Osteocyte (in vitro differentiated cells): ENCODE measurements around the gene NKX6-2. TPM values are rescaled to one million over a fixed set of nuclear protein-coding genes. Genes with fewer than 3 reads are reported as not detected.

ENCODE experiments used
- DNase-seq: peaks from one replicate; pipeline ENCODE4 v3.0.0; 2021; ENCODE audit warnings: mixed read lengths; ENCODE audit not compliant: unreplicated experiment; ENCODE audit errors: extremely low spot score
- H3K27ac Mint-ChIP-seq: one replicate; pipeline ENCODE4 v1.8.0; 2021; ENCODE audit warnings: mild to moderate bottlenecking, mixed read lengths; ENCODE audit not compliant: unreplicated experiment
- H3K27me3 Mint-ChIP-seq: one replicate; pipeline ENCODE4 v1.8.0; 2021; ENCODE audit warnings: mixed read lengths; ENCODE audit not compliant: unreplicated experiment
- H3K36me3 Mint-ChIP-seq: one replicate; pipeline ENCODE4 v1.8.0; 2021; ENCODE audit warnings: mixed read lengths; ENCODE audit not compliant: unreplicated experiment
- H3K4me1 Mint-ChIP-seq: one replicate; pipeline ENCODE4 v1.8.0; 2021; ENCODE audit warnings: mixed read lengths; ENCODE audit not compliant: unreplicated experiment
- H3K4me3 Mint-ChIP-seq: one replicate; pipeline ENCODE4 v1.8.0; 2021; ENCODE audit warnings: mild to moderate bottlenecking, moderate library complexity, mixed read lengths; ENCODE audit not compliant: unreplicated experiment
- H3K9me3 Mint-ChIP-seq: one replicate; pipeline ENCODE4 v1.8.0; 2021; ENCODE audit warnings: mixed read lengths; ENCODE audit not compliant: unreplicated experiment
- total RNA-seq: library from RNA; stranded (reverse); gene quantifications from 2 replicates; pipeline ENCODE4 v1.2.1, GENCODE V29; 2021
- TF ChIP-seq, protein P1 (sequence below): fragments of 200-600 bp; sonication (generic); IDR thresholded peaks from 2 replicates; pipeline ENCODE4 v1.5.0; 2021; ENCODE audit warnings: antibody characterized with exemption, mild to moderate bottlenecking, moderate library complexity

NKX6-2 gene
- total RNA-seq, 1 donor from 2014 or later = not detected

DNA sequence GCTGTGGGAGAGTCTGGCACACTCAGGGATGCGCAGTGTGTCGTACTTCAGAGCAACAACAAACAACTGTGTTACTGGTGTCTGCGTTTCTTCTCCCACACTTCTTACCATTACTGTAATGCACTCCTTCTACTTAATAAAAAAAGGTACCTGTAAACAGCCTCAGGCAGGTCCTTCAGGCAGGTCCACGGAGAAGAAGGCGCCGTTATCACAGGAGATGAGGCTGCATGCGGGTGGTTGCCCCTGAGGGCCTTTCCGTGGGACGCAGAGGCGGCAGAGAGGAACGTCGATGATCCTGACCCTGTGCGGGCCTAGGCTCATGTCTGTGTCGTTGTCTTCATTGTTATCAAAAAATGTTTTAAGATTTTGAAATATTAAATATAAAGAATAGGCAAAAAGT lies 29.4 kb downstream of the NKX6-2 start:
- H3K4me1 Mint-ChIP-seq = no peaks in the 10 kb centered on the region
- DNase-seq = no peak
- peaks cover 18% of the 10 kb centered on the region for H3K36me3 Mint-ChIP-seq
- no peak overlapping the region for H3K4me3 Mint-ChIP-seq
- no peak overlapping the region for H3K27ac Mint-ChIP-seq
- TF ChIP-seq, protein P1, sequence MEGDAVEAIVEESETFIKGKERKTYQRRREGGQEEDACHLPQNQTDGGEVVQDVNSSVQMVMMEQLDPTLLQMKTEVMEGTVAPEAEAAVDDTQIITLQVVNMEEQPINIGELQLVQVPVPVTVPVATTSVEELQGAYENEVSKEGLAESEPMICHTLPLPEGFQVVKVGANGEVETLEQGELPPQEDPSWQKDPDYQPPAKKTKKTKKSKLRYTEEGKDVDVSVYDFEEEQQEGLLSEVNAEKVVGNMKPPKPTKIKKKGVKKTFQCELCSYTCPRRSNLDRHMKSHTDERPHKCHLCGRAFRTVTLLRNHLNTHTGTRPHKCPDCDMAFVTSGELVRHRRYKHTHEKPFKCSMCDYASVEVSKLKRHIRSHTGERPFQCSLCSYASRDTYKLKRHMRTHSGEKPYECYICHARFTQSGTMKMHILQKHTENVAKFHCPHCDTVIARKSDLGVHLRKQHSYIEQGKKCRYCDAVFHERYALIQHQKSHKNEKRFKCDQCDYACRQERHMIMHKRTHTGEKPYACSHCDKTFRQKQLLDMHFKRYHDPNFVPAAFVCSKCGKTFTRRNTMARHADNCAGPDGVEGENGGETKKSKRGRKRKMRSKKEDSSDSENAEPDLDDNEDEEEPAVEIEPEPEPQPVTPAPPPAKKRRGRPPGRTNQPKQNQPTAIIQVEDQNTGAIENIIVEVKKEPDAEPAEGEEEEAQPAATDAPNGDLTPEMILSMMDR = no peak
- peaks cover 5% of the 10 kb centered on the region for H3K9me3 Mint-ChIP-seq
- H3K27me3 Mint-ChIP-seq = no peaks in the 10 kb centered on the region

DNA sequence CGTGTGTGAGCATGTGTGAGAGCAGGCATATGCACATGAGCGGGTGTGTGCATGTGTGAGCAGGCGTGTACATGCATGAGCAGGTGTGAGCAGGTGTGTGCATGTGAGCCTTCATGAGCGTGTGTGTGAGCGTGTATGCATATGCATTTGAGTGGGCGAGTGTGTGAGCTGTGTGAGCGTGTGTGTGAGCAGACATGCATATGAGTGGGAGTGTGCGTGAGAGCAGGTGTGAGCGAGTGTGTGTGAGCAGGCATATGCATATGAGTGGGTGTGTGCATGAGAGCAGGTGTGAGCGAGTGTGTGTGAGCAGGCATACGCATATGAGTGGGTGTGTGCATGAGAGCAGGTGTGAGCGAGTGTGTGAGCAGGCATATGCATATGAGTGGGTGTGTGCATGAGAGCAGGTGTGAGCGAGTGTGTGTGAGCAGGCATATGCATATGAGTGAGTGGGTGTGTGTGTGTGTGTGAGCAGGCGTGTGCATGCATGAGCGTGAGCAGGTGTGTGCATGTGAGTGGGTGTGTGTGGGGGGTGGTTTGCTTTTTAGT lies 30.7 kb downstream of the NKX6-2 start:
- Mint-ChIP-seq H3K4me3 (no peak overlapping the region), H3K4me1 (no peaks in the 10 kb centered on the region), H3K27me3 (no peaks in the 10 kb centered on the region), H3K36me3 (peaks cover 13% of the 10 kb centered on the region), H3K9me3 (no peaks in the 10 kb centered on the region), H3K27ac (no peak overlapping the region)
- DNase-seq = no peak
- TF ChIP-seq, protein P1 = no peak

DNA sequence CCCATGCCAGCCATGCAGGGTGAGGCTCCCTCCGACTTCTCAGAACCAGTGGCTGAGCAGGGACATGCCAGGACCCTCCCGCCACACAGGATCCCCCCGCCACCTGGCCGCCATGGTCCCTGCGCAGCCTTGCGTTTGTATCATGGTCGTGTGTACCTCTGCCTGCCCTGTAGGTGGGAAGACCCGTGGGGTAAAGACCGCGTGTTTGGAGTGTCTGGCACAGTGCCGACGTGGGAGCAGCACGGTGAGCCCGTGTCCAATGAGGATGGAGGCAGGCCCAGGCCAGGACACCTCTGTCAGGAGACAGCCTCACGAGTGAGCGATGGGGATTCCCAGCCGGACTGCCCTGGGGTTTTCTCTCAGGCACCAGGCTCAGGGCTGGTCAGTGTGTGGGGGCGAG lies 31.9 kb downstream of the NKX6-2 start:
- H3K27ac Mint-ChIP-seq = no peak overlapping the region
- no peaks in the 10 kb centered on the region for H3K4me1 Mint-ChIP-seq
- no peak overlapping the region for H3K4me3 Mint-ChIP-seq
- DNase-seq = no peak
- TF ChIP-seq, protein P1 = no peak
- H3K27me3 Mint-ChIP-seq = no peaks in the 10 kb centered on the region
- H3K9me3 Mint-ChIP-seq = no peaks in the 10 kb centered on the region
- peaks cover 13% of the 10 kb centered on the region for H3K36me3 Mint-ChIP-seq

DNA sequence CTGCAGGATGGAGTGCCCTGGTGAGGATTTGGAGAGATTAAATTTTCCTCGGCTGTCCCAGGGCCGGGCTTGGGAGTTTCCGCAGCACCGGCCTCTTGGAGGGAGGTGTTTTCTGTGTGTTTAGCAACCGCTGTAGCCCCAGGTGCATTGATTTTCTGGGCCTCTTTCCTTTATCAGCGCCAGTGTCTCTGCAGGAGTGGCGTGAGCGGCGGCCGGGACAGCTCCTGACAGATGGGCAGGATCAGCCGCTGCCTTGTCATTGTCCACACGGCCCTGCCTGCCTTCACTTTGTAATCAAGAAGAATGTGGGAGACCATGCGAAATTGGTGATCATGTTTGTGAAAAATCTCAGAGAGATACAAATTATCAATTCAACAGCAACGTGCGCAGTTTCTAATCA lies 32.4 kb downstream of the NKX6-2 start:
- no peaks in the 10 kb centered on the region for H3K27me3 Mint-ChIP-seq
- no peak for DNase-seq
- H3K4me1 Mint-ChIP-seq = no peaks in the 10 kb centered on the region
- H3K9me3 Mint-ChIP-seq = no peaks in the 10 kb centered on the region
- H3K36me3 Mint-ChIP-seq = peaks cover 13% of the 10 kb centered on the region
- no peak overlapping the region for H3K27ac Mint-ChIP-seq
- H3K4me3 Mint-ChIP-seq = no peak overlapping the region
- TF ChIP-seq, protein P1 = no peak

DNA sequence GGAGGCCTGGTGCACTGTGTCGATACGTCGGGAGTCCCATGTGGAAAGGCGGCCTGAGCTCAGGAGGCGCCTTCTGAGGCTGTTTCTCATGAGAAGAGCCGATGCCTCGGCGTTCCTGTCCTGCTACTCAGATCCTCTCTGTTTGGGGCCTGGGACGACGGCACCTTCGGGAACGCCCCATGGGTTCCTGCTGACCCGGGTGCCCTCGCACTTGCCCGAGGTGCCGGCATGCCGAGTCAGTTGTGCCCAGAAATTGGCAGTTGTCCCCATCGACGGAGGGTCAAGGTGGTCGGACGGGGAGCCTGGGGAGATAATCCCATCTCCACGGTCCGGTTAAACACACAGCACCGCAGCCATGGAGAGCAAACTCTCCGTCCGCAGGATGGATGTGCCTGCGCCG lies 33.0 kb downstream of the NKX6-2 start:
- H3K27me3 Mint-ChIP-seq = no peaks in the 10 kb centered on the region
- H3K9me3 Mint-ChIP-seq = no peaks in the 10 kb centered on the region
- peaks cover 16% of the 10 kb centered on the region for H3K36me3 Mint-ChIP-seq
- H3K4me1 Mint-ChIP-seq = no peaks in the 10 kb centered on the region
- H3K4me3 Mint-ChIP-seq = no peak overlapping the region
- TF ChIP-seq, protein P1 = no peak
- no peak overlapping the region for H3K27ac Mint-ChIP-seq
- DNase-seq = no peak
